ENCODE measurements around the gene AGAP3.

The AGAP3 gene

DNA sequence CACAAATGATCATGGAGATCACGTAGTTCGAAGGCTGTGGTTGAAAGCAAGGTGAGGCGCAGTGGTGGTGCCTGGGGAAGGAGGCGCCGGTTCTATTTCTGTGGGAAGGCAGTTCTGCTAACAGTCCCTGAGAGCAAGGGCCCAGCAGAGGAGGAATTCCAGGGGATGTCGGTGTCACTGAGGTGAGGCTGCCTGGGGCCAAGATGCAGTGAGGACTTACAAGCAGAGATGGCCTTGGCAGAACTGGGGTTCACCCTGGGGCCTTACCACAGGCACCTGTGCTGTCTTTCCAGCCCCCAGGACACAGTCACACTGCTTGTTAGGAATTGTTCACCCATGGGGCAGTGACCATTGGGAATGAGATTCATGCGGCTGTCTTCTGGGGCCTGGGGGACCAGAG lies 54.6 kb downstream of the AGAP3 start:
- Histone ChIP-seq H3K36me3 (ENCODE audit: insufficient read depth, low read length) (peaks cover 28% of the 10 kb centered on the region), H3K27ac (ENCODE audit: low read length) (no peak overlapping the region), H4K20me1 (ENCODE audit: insufficient read depth, low read length) (peaks cover 4% of the 10 kb centered on the region; the same call in 1 of the 2 replicates), H3K9ac (ENCODE audit: low read depth, low read length) (no peak overlapping the region), H3K4me3 (ENCODE audit: low read depth in 1 of 2, low read length in 2 of 2) (no peak overlapping the region), H3K4me1 (ENCODE audit: insufficient read depth, low read length) (no peaks in the 10 kb centered on the region), H3K4me2 (ENCODE audit: insufficient read depth, low read length) (no peak overlapping the region), H3K27me3 (ENCODE audit: insufficient read depth, low read length, poor library complexity) (no peaks in the 10 kb centered on the region), H2AFZ (ENCODE audit: low read depth, low read length) (no peak overlapping the region), H3K79me2 (ENCODE audit: insufficient read depth, low read length) (no peaks in the 10 kb centered on the region), H3K9me3 (ENCODE audit: insufficient read depth, low read length, severe bottlenecking) (no peaks in the 10 kb centered on the region)
- no peak for ATAC-seq (ENCODE audit: insufficient read depth, low read depth)
- no peak for DNase-seq
- no peak for TF ChIP-seq CTCF (IDR thresholded peaks at IDR 0.05; ENCODE audit: borderline replicate concordance, extremely low read depth, low read length, poor library complexity, severe bottlenecking)
- no peak for TF ChIP-seq EZH2 (IDR thresholded peaks at IDR 0.05; ENCODE audit: borderline replicate concordance, low read depth, low read length, severe bottlenecking)

GRCh38 chr7:151141311-151141854 lies 55.1 kb downstream of the AGAP3 start:
- no peak for TF ChIP-seq EZH2 (IDR thresholded peaks at IDR 0.05; ENCODE audit: borderline replicate concordance, low read depth, low read length, severe bottlenecking)
- TF ChIP-seq CTCF (IDR thresholded peaks at IDR 0.05; ENCODE audit: borderline replicate concordance, extremely low read depth, low read length, poor library complexity, severe bottlenecking): no peak
- Histone ChIP-seq H3K36me3 (ENCODE audit: insufficient read depth, low read length) (peaks cover 23% of the 10 kb centered on the region), H2AFZ (ENCODE audit: low read depth, low read length) (no peak overlapping the region), H3K27me3 (ENCODE audit: insufficient read depth, low read length, poor library complexity) (no peaks in the 10 kb centered on the region), H3K4me2 (ENCODE audit: insufficient read depth, low read length) (no peak overlapping the region), H3K4me1 (ENCODE audit: insufficient read depth, low read length) (no peaks in the 10 kb centered on the region), H3K79me2 (ENCODE audit: insufficient read depth, low read length) (no peaks in the 10 kb centered on the region), H3K27ac (ENCODE audit: low read length) (no peak overlapping the region), H4K20me1 (ENCODE audit: insufficient read depth, low read length) (peaks cover 4% of the 10 kb centered on the region; the same call in 1 of the 2 replicates), H3K9ac (ENCODE audit: low read depth, low read length) (no peak overlapping the region), H3K4me3 (ENCODE audit: low read depth in 1 of 2, low read length in 2 of 2) (no peak overlapping the region), H3K9me3 (ENCODE audit: insufficient read depth, low read length, severe bottlenecking) (no peaks in the 10 kb centered on the region)
- ATAC-seq (ENCODE audit: insufficient read depth, low read depth): no peak
- DNase-seq: no peak

- Histone ChIP-seq H3K4me3 (ENCODE audit: low read depth in 1 of 2, low read length in 2 of 2) (no peak overlapping the region), H3K36me3 (ENCODE audit: insufficient read depth, low read length) (peaks cover 23% of the 10 kb centered on the region), H3K9me3 (ENCODE audit: insufficient read depth, low read length, severe bottlenecking) (no peaks in the 10 kb centered on the region), H4K20me1 (ENCODE audit: insufficient read depth, low read length) (peaks cover 4% of the 10 kb centered on the region; the same call in 1 of the 2 replicates), H3K4me2 (ENCODE audit: insufficient read depth, low read length) (no peak overlapping the region), H3K9ac (ENCODE audit: low read depth, low read length) (no peak overlapping the region), H3K27me3 (ENCODE audit: insufficient read depth, low read length, poor library complexity) (no peaks in the 10 kb centered on the region), H3K27ac (ENCODE audit: low read length) (no peak overlapping the region), H3K4me1 (ENCODE audit: insufficient read depth, low read length) (no peaks in the 10 kb centered on the region), H2AFZ (ENCODE audit: low read depth, low read length) (no peak overlapping the region), H3K79me2 (ENCODE audit: insufficient read depth, low read length) (no peaks in the 10 kb centered on the region)
- ATAC-seq (ENCODE audit: insufficient read depth, low read depth) (no peak), DNase-seq (no peak)
- TF ChIP-seq EZH2 (IDR thresholded peaks at IDR 0.05; ENCODE audit: borderline replicate concordance, low read depth, low read length, severe bottlenecking) (no peak), CTCF (IDR thresholded peaks at IDR 0.05; ENCODE audit: borderline replicate concordance, extremely low read depth, low read length, poor library complexity, severe bottlenecking) (no peak)
These were observed 55.8 kb downstream of the AGAP3 start for GRCh38 chr7:151141855-151142685.

Data from DND-41 (cell line).